Coronary artery (tissue), 2 donors: Measurements from ENCODE around the gene DIS3L2.

ENCODE experiments used
- DNase-seq: peaks from one replicate; pipeline ENCODE4 v3.0.0-alpha.2; 2017; ENCODE audit warnings: low spot score
- H3K27ac ChIP-seq, 2 donors: fragments of 200-600 bp; sonication (generic); one replicate each; pipeline ENCODE4 v1.5.1; 2016 to 2019
- H3K4me3 ChIP-seq: fragments of 200-600 bp; sonication (generic); 2 replicates; pipeline ENCODE4 v1.5.1; 2016; ENCODE audit warnings: mild to moderate bottlenecking, moderate library complexity
- CTCF ChIP-seq: fragments of 200-600 bp; sonication (generic); IDR thresholded peaks from one replicate; pipeline ENCODE4 v1.5.1; 2019; ENCODE audit warnings: antibody characterized with exemption

Gene DIS3L2

DNA sequence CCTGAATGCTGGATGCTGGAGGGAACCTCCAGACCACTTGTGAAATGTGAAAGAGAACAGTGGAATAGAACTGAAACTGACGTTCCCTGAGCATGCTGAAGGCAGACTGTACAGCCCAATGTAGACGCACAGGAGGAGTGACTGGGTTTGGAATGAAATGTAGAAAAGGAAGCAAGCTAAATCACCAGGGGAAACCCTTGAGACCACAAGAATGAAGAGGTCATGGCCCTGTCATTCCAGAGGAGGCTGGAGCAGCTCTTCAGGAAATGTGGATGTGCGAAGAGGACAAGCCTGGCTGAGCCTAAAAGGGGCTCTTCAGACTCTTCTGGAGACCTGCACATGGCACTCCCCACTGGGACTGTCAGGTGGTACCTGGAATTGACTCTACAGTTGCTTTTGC, 298.6 kb downstream of the DIS3L2 start:
- no peak overlapping the region for H3K4me3 ChIP-seq
- H3K27ac ChIP-seq: no peak overlapping the region
- no peak for DNase-seq
- no peak for TF ChIP-seq CTCF

DNA sequence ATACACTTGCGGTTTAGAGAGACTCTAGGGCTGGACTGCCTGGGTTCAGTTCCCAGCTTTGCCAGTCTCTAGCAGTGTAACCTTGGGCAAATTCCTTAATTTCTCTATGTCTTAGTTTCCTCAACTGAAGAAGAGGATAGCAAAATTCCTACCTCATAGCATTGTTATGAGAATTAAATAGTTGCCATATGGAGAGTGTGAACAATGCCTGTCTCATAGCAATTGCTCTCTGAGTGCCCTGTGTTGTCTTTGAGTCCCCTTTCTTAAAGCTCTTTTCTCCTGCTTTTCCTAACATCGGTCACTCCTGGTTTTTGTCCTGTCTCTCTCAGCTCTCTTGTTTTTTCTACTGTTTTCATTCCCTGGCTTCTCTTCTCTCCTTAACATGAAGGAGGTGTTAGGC, 300.3 kb downstream of the DIS3L2 start:
- DNase-seq: no peak
- no peak for TF ChIP-seq CTCF
- Histone ChIP-seq H3K4me3 (no peak overlapping the region), H3K27ac (no peak overlapping the region)

DNA sequence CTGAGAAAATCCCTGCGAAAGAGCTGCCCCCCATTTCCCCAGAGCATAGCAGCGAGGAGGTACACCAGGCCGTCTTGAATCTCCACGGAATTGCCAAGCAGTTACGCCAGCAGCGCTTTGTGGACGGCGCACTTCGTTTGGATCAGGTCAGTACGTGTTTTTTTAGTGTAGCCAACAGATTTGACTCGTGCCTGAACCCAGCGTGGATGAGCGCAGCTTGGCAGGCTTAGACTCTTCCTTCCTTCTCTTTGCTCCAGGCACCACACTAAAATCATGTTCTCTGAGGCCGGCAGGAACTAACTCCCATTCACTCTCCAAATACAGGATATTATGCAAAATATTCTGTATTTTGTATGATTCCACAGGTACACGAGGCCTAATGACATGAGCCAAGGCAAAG, 301.8 kb downstream of the DIS3L2 start:
- DNase-seq: no peak
- TF ChIP-seq CTCF: no peak

GRCh38 chr2:232264081-232264480, 302.6 kb downstream of the DIS3L2 start:
- no peak for DNase-seq
- H3K4me3 ChIP-seq: no peak overlapping the region
- H3K27ac ChIP-seq: no peak overlapping the region
- TF ChIP-seq CTCF: no peak

More for the DNA sequence above, 301.8 kb downstream of the DIS3L2 start:
- Histone ChIP-seq H3K4me3 (no peak overlapping the region), H3K27ac (no peak overlapping the region)

DNA sequence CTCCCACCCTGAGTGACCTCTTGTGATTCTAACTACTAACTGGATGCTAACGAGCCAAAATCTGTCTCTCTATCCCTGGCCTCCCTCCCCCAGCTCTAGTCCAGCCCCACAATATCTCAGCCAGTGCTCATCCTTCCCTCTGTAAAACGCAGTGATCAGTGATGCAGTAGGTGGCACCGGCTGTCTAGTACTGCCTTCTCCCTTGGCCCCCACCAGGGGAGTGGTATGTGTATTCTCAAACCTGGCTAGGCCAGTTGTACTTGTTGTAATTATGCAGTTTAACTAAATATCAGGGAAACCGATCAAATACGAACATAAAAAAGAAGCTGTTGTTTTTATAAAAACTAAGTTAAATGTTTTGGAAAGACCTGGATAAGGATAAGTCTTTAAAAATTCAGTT, 303.8 kb downstream of the DIS3L2 start:
- DNase-seq: no peak
- Histone ChIP-seq H3K4me3 (no peak overlapping the region), H3K27ac (no peak overlapping the region)
- no peak for TF ChIP-seq CTCF

DNA sequence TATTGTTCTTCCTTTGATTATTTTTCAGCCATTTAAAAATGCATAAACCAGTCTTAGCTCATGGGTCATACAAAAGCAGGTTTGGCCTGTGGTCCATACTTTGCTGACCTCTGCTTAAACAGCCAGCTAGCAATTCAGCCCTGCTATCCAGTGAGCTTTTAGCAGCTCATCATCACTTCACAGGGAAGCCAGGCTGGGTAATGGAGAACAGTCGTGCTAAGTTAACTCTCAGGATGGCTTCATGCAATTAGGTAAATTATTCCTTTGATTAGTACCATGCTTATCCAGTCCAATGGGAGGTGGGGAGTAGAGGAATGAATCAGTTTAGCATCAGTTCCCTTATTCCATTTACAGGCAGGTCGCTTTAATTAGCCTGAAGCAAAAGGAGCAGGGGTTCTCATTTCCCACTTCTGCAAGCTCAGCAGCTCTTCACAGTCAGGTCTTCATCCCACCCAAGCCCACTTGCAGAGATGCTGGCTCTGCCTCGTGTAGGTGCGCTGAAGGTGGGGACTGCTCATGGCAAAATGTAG, 307.2 kb downstream of the DIS3L2 start:
- Histone ChIP-seq H3K4me3 (no peak overlapping the region), H3K27ac (no peak overlapping the region)
- TF ChIP-seq CTCF: no peak
- no peak for DNase-seq

- no peak for TF ChIP-seq CTCF
- DNase-seq: no peak
- Histone ChIP-seq H3K27ac (no peak overlapping the region), H3K4me3 (no peak overlapping the region)
Measured at GRCh38 chr2:232269867-232270266, 308.4 kb downstream of the DIS3L2 start.
